ENCODE measurements around the gene IGFL1. TPM values are rescaled to one million over a fixed set of nuclear protein-coding genes. Genes with fewer than 3 reads are reported as not detected.

IGFL1 gene
- polyA plus RNA-seq, 2 of the 4 experiments (the other 2 are of a cell fraction) = 0.88 to 1.9 TPM

DNA sequence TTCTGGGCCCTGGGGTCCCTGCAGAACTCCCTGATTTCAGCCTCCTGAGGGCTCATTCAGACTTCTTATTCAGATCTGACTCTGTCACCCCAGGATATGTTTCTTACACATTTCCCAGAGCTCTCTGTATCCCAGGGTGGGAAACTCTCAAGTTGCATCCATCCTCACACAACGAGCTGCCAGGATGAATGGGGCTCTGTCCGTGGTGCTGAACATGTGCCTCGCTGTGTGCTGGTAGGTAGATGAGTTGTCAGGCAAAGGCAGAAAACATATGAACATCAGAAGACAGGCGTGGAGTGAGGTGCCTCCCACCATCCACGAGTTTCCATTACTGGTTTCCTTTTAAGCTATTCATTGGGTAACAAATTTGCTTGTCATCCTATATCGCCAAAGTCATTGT lies 11.4 kb upstream of the IGFL1 start:
- Histone ChIP-seq H3K27ac (no peak overlapping the region), H3K9me3 (no peaks in the 10 kb centered on the region), H3K4me3 (no peak overlapping the region), H3K4me1 (peaks cover 38% of the 10 kb centered on the region), H3K4me2 (no peak overlapping the region)
- DNase-seq (ENCODE audit: low read depth in 1 of 2, low spot score in 1 of 2) (peak in 1 of 2 experiments; percentile 56), ATAC-seq (no peak), FAIRE-seq (peak; percentile 61)
- ChIA-PET POLR2A (no interaction called here), CTCF (interaction anchor here (0.8 to 7.0 kb wide), 9 partner anchors 8 to 190 kb away, joined by 3 to 80 read pairs (median 5); no protein-coding TSS in a partner anchor)
- WGBS (ENCODE audit: missing lambda C conversion rate) = 53% methylated on average over 6 of the region's 6 CpGs
- TF ChIP-seq, protein P1, sequence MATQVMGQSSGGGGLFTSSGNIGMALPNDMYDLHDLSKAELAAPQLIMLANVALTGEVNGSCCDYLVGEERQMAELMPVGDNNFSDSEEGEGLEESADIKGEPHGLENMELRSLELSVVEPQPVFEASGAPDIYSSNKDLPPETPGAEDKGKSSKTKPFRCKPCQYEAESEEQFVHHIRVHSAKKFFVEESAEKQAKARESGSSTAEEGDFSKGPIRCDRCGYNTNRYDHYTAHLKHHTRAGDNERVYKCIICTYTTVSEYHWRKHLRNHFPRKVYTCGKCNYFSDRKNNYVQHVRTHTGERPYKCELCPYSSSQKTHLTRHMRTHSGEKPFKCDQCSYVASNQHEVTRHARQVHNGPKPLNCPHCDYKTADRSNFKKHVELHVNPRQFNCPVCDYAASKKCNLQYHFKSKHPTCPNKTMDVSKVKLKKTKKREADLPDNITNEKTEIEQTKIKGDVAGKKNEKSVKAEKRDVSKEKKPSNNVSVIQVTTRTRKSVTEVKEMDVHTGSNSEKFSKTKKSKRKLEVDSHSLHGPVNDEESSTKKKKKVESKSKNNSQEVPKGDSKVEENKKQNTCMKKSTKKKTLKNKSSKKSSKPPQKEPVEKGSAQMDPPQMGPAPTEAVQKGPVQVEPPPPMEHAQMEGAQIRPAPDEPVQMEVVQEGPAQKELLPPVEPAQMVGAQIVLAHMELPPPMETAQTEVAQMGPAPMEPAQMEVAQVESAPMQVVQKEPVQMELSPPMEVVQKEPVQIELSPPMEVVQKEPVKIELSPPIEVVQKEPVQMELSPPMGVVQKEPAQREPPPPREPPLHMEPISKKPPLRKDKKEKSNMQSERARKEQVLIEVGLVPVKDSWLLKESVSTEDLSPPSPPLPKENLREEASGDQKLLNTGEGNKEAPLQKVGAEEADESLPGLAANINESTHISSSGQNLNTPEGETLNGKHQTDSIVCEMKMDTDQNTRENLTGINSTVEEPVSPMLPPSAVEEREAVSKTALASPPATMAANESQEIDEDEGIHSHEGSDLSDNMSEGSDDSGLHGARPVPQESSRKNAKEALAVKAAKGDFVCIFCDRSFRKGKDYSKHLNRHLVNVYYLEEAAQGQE (IDR thresholded peaks at IDR 0.05) = peak; percentile 95
- TF ChIP-seq EHMT2 (IDR thresholded peaks at IDR 0.05; ENCODE audit: low read depth) (peak; percentile 83), ZSCAN20 (CRISPR knock-in tag; IDR thresholded peaks at IDR 0.05) (no peak), ESRRA (IDR thresholded peaks at IDR 0.05; ENCODE audit: borderline replicate concordance, low read length) (no peak), ZNF302 (CRISPR knock-in tag; IDR thresholded peaks at IDR 0.05) (no peak), GATA3 (IDR thresholded peaks at IDR 0.05; ENCODE audit: borderline replicate concordance) (no peak), RFX5 (IDR thresholded peaks at IDR 0.05) (no peak)
- TF ChIP-seq, protein P2, sequence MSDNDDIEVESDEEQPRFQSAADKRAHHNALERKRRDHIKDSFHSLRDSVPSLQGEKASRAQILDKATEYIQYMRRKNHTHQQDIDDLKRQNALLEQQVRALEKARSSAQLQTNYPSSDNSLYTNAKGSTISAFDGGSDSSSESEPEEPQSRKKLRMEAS (IDR thresholded peaks at IDR 0.05) = 0 out of 2 replicates have a peak, but pooled peaks have one; percentile 30

DNA sequence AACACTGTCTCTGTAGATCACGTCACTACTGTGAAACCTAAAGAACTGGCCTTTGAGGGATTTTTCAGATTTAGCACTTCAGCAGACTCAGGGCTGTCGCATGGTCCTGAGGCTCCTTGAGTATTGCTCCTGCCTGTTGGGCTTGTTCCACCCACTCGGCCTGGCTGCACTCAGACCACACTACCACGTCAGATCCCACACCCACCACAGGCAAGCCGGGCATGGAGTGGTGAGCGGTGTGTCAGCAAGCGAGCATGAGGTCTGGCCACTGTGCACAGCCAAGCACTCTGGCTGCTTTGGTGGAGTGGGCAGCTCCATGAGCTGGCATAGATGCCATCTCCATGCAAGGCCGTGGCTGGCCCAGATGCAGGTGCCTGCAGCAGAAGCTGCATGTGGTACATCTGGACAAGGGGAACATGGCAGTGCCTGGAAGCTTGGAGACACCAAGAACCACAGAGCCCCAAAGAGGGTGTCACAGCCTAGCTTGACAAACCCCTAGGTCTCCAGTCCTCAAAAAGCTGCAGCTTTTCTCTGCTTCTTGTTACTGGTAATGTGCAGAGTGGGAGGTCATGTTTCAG lies 9.4 kb upstream of the IGFL1 start:
- Histone ChIP-seq H3K4me3 (no peak overlapping the region), H3K4me1 (peaks cover 52% of the 10 kb centered on the region), H3K9me3 (no peaks in the 10 kb centered on the region), H3K27ac (peak overlapping the region in 1 of 2 experiments; percentile 86; a peak in 4 of 6 replicates), H3K4me2 (no peak overlapping the region)
- WGBS (ENCODE audit: missing lambda C conversion rate) = 91% methylated on average over 8 of the region's 8 CpGs
- FAIRE-seq (no peak), DNase-seq (ENCODE audit: low read depth in 1 of 2, low spot score in 1 of 2) (no peak), ATAC-seq (no peak)
- no peak for TF ChIP-seq KDM1A (IDR thresholded peaks at IDR 0.05; ENCODE audit: low read depth)
- no peak for TF ChIP-seq RARB (CRISPR knock-in tag; IDR thresholded peaks at IDR 0.05)
- no peak for TF ChIP-seq POLR2A (IDR thresholded peaks at IDR 0.05; ENCODE audit: low read length)
- TF ChIP-seq HOXB13 (CRISPR knock-in tag; IDR thresholded peaks at IDR 0.05; ENCODE audit: low read depth) = no peak
- no peak for TF ChIP-seq RNF2 (IDR thresholded peaks at IDR 0.05; ENCODE audit: borderline replicate concordance, low read depth)
- no peak for TF ChIP-seq CHD2 (IDR thresholded peaks at IDR 0.05; ENCODE audit: low read length, partially characterized antibody)
- no peak for TF ChIP-seq HEYL (CRISPR knock-in tag; IDR thresholded peaks at IDR 0.05)
- TF ChIP-seq USF2 (IDR thresholded peaks at IDR 0.05) = no peak
- ChIA-PET POLR2A (interaction anchor here (0.6 kb wide), 1 partner anchor 13 kb away, joined by 3 read pairs; no protein-coding TSS in a partner anchor), CTCF (interaction anchor here (0.8 to 7.0 kb wide), 10 partner anchors 9 to 191 kb away, joined by 3 to 80 read pairs (median 6); no protein-coding TSS in a partner anchor)

- FAIRE-seq = no peak
- peak overlapping the region; percentile 79 to 86 for H3K27ac ChIP-seq
- no peaks in the 10 kb centered on the region for H3K9me3 ChIP-seq
- no peak for ATAC-seq
- CTCF ChIA-PET = interaction anchor here (0.8 to 7.0 kb wide), 16 partner anchors 8 to 213 kb away, joined by 3 to 80 read pairs (median 5); no protein-coding TSS in a partner anchor
- H3K4me2 ChIP-seq = peak overlapping the region; percentile 73
- no peak for TF ChIP-seq EHMT2 (IDR thresholded peaks at IDR 0.05; ENCODE audit: low read depth)
- no peak for TF ChIP-seq POLR2AphosphoS2 (conservative IDR thresholded peaks at IDR 0.05; ENCODE audit: low read length)
- no peak for TF ChIP-seq KDM5A (IDR thresholded peaks at IDR 0.05)
- no peak for TF ChIP-seq ZFP36 (IDR thresholded peaks at IDR 0.05; ENCODE audit: borderline replicate concordance, partially characterized antibody)
- TF ChIP-seq RAD21 (conservative IDR thresholded peaks at IDR 0.05 in 1 of 2, IDR thresholded peaks at IDR 0.05 in 1 of 2) = peak in 1 of 2 experiments; percentile 25; a peak in 1 of 5 replicates
- H3K4me3 ChIP-seq = no peak overlapping the region
- WGBS (ENCODE audit: missing lambda C conversion rate) = 55% methylated on average over 2 of the region's 2 CpGs
- peaks cover 62% of the 10 kb centered on the region for H3K4me1 ChIP-seq
- POLR2A ChIA-PET = interaction anchor here (1.5 to 2.2 kb wide), 3 partner anchors 10 to 27 kb away, joined by 4 to 7 read pairs (median 6); no protein-coding TSS in a partner anchor
- no peak for DNase-seq (ENCODE audit: low read depth in 1 of 2, low spot score in 1 of 2)
Observed at GRCh38 chr19:46221152-46221551, 8.4 kb upstream of the IGFL1 start.

Measured in A549 (cell line).